HG03159 (cell line): ENCODE results near the gene ACSM3.
"Not testable (repeated sequence)": the region's sequence is repeated elsewhere in the genome, so short reads cannot be mapped to it uniquely, and the experiment has no call there.

Experiments
- ATAC-seq: cut with Tn5 transposase; IDR thresholded peaks from one replicate; pipeline ENCODE4 v1.9.1; 2021; ENCODE audit warnings: mild to moderate bottlenecking, moderate library complexity; ENCODE audit not compliant: unreplicated experiment

The ACSM3 gene

DNA sequence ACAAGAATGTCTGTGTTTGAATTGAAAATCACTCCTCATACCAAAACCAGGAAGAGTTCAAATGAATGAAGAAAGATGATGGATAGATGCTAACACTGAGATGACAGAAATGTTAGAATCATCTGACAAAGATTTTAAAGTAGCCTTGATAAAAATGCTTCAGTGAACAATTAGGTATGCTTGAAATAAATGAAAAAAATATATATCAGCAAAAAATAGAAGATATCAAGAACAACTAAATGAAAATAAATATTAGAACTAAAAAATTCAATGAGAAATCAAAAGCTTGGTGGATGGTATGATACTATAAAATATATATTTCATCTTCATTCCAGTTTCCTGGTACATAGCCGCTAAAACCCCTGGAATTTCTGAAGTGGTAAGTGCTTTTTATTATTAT is 8.6 kb upstream of the ACSM3 start:
- ATAC-seq, result no peak

- ATAC-seq, result not testable (repeated sequence)
Observed at GRCh38 chr16:20755799-20756198, 8.0 kb upstream of the ACSM3 start.

- ATAC-seq, result no peak
Observed at GRCh38 chr16:20760346-20760745, 3.5 kb upstream of the ACSM3 start.

GRCh38 chr16:20761175-20761574 is 2.6 kb upstream of the ACSM3 start:
- no peak for ATAC-seq

DNA sequence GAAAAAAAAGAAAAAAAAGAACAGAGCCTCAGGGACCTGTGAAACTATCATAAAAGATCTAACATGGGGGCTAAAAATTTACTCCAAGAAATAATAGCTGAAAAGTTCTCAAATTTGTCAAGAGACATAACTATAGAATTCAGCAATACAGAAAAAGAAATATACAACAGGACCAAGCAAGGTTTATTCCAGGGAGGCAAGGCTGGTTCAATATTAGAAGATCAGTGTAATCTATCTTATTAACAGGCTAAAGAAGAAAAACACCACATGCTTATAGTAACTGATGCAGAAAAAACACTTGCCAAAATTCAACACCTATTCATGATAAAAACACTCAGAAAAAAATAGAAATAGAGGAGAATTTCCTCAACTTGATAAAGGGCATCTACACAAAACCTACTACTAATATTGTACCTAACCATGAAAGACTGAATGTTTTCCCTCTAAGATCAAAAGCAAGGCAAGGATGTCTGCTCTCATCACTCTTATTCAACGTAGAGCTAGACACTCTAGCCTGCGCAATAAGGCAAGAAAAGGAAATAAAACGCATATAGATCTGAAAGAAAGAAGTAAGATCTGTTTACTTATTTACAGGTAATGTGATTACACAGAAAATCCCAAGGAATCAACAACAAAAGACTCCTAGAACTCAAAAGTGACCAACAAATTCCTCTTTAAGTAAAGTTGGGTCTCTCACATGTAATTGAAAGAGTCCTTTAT is 1.2 kb upstream of the ACSM3 start:
- ATAC-seq, result no peak

DNA sequence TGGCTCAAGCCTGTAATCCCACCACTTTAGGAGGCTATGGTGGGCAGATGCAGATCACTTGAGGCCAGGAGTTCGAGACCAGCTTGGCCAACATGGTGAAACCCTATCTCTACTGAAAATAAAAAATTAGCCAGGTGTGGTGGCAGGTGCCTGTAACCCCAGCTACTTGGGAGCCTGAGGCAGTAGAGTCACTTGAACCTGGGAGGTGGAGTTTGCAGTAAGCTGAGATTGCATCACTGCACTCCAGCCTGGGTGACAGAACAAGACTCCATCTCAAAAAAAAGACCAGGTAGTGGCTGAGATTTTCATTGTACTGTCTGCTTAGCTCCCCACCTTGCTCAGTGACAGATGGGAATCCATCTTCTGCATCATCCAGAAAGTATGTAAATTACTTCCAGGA is 634 bp downstream of the ACSM3 start:
- ATAC-seq, result not testable (repeated sequence)

GRCh38 chr16:20765732-20766131 is 1.9 kb downstream of the ACSM3 start:
- no peak for ATAC-seq

DNA sequence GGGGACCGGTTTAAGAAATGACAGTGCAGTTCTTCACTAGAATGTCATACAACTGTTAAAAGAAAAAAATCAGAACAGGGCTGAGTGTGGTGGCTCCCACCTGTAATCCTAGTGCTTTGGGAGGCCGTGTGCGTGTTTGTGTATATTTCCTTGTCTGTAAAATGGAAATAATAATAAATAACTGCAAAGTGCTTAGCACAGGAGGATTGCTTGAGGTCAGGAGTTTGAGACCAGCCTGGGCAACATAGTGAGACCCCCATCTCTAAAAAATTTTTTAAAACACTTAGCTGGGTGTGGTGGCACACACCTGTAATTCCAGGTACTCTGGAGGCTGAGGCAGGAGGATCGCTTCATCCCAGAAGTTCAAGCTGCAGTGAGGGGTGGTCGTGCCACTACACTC is 2.5 kb downstream of the ACSM3 start:
- ATAC-seq, result no peak

- ATAC-seq, result no peak
Observed at GRCh38 chr16:20767577-20767976, 3.8 kb downstream of the ACSM3 start.

- no peak for ATAC-seq
Observed at GRCh38 chr16:20768121-20768520, 4.3 kb downstream of the ACSM3 start.

DNA sequence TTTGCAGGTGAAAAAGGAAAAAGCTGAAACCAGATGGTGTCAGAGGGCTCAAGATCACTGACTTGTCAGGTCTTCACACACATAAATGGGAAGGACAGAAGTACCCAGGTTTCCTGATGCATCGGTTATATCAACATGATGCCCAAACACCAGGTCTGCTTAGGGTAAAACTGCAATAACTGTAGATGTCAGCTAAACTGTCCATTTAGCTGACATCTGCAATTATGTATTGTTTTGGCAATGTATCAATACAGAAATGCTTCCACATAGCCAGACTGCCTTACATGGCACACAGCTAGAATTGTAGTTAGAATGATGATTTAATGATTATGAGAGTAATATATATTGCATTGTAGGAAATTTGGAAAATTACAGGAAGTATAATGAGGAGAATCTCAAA is 5.0 kb downstream of the ACSM3 start:
- no peak for ATAC-seq

DNA sequence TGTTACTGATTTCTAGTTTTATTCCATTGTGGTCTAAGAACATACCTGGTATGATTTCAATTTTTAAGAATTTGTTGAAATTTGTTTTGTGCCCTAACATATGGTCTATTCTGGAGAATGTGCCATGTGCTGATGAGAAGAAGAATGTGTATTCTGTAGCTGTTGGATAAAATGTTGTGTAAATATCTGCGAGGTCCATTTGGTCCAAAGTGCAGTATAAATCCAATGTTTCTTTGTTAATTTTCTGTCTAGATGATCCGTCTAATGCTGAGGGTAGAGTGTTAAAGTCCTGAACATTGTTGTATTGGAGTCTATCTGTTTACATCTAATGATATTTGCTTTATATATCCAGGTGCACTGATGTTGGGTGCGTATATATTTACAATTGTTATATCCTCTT is 9.9 kb downstream of the ACSM3 start:
- ATAC-seq, result no peak

GRCh38 chr16:20774703-20775362 is 11.0 kb downstream of the ACSM3 start:
- no peak for ATAC-seq

DNA sequence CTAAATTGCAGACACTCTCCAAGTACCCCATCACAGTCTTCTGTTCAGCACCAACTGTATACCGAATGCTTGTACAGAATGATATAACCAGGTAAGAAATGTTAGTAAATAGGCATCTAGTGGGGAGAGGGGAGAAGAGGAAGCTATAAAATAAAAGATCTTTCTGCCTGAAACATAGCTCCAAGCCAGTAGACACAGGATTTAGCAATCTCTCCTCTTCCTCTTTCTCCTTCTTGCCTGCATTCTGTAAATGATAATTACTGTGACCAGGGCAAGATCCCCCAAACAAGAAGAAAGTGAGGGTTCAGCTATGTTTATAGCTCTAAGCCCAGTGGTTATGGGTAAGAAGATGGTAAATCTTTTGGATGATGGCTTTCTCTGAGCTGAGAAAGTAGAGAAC is 17.9 kb downstream of the ACSM3 start:
- no peak for ATAC-seq

DNA sequence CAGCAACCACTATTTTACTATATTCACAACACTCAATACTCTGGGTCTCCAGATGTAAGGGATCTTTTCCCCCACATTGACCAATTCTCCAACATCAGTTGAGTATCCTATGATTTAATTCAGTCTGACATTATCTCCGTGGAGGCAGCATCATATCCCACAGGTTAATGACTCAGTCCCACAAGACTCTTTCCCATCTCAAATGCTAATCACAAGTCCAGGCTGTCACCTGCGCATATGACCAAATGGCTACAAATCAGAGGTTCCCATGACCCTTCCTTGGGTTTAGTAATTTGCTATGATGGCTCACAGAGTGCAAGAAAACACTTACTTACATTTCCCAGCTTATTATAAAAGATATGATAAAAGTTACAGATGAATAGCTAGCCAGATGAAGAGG is 18.7 kb downstream of the ACSM3 start:
- ATAC-seq, result no peak

DNA sequence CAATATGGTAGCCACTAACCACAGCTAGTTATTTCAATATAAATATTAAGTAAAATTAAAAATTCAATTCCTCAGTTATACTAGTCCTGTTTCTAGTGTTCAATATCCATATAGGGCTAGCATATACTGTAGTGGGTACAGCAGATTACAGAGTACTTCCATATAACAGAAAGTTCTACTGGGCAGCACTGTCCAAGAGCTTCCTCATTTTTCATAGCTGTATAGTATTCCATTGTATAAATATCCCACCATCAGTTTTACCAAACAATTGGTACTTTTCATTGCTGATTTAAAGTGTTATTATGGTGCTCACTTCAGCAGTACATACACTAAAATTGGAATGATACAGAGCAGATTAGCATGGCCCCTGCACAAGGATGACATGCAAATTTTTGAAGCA is 20.4 kb downstream of the ACSM3 start:
- ATAC-seq, result no peak

- no peak for ATAC-seq
Observed at GRCh38 chr16:20789130-20789529, 25.3 kb downstream of the ACSM3 start.

GRCh38 chr16:20791923-20792612 is 28.3 kb downstream of the ACSM3 start:
- ATAC-seq, result no peak

DNA sequence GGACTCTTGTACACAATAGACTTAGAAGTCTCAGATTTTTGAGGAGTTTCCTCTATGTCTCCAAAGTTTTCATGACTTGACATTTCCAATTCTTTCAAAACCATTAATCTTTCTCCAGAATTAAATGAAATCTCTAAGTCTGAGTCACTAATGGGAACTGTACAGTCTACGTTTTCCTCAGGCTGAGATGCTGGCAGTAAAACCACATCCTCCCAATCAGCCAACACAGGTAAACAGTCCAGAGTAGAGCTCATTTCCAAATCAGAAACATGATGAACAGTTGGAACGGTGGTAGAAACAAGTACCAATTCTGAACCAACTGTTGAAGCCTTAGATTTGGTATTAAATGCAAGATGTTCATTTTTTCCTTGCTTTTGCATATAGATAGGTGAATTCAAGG is 34.5 kb downstream of the ACSM3 start:
- no peak for ATAC-seq

- ATAC-seq, result no peak
Observed at GRCh38 chr16:20799599-20799998, 35.8 kb downstream of the ACSM3 start.

DNA sequence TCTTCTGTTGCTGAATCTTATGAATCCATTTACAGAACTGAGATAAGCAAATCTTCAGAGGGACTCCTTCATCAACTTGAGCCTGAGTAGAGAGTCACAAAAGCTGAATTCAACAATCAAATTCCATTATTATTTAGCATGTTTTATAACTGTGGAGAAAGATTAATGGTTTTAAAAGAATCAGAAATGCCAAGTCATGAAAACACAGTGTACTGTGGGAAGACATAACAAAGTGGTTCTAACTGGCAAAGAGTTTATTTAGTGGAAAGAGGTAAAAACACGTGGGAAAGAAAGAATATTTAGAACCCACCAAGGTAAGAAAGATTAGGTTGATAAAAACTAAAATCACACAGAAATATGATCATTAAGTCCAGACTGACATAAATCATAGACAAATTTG is 37.5 kb downstream of the ACSM3 start:
- ATAC-seq, result no peak

GRCh38 chr16:20803192-20803560 is 39.4 kb downstream of the ACSM3 start:
- ATAC-seq, result no peak
